HCT116 (cell line): ENCODE data around the gene DKK2. TPM values are rescaled to one million over a fixed set of nuclear protein-coding genes. Genes with fewer than 3 reads are reported as not detected.

ENCODE experiments used
- ATAC-seq: fragments of 200-7000 bp; cut with Tn5 transposase; 2 replicates; pipeline ENCODE4 v1.9.1; 2020; ENCODE audit warnings: mild to moderate bottlenecking, moderate library complexity
- BruUV-seq: library from RNA; stranded (reverse); fragments of 400-500 nt; replicated peaks from 2 replicates; lab custom pipeline; 2021; lab: Mats Ljungman, UMichigan
- CTCF ChIA-PET: fragments of 300-600 bp; sonication (Branson Sonifier 250); formaldehyde crosslinking; loops from one replicate; lab custom pipeline; 2021; ENCODE audit warnings: antibody characterized with exemption; lab: Charles Lee
- POLR2A ChIA-PET: fragments of 300-600, 350-600 bp; sonication (Branson Sonifier 250); formaldehyde crosslinking; loops from one replicate; lab custom pipeline; 2021; ENCODE audit warnings: antibody characterized with exemption; lab: Charles Lee
- RAD21 ChIA-PET, 2 experiments: fragments of 300-600 bp; sonication (Branson Sonifier 250); formaldehyde crosslinking; loops; one replicate each; lab custom pipeline; 2023; ENCODE audit warnings: low total read pairs in 2 of 2; ENCODE audit not compliant: uncharacterized antibody in 2 of 2, unreplicated experiment in 2 of 2, low non-redundant PET in 1 of 2; lab: Charles Lee
- DNase-seq: peaks from one replicate; pipeline ENCODE4 v3.0.0-alpha.2; 2010; ENCODE audit warnings: low read depth, low spot score
- H2AFZ ChIP-seq: fragments of 200-600 bp; shearing (Covaris generic), sonication (generic); 2 replicates; pipeline ENCODE4 v1.6.1; 2017; ENCODE audit warnings: low read depth, mixed run types, mixed read lengths, antibody characterized with exemption, low read length; ENCODE audit not compliant: poor library complexity, severe bottlenecking
- H3K27ac ChIP-seq: 2 replicates; pipeline ENCODE4 v1.5.1; 2012; ENCODE audit warnings: low read depth, low read length
- H3K27me3 ChIP-seq: fragments of 200-600 bp; sonication (generic); 2 replicates; pipeline ENCODE4 v1.6.1; 2016; ENCODE audit warnings: mixed run types, low read length, mixed read lengths; ENCODE audit not compliant: insufficient read depth
- H3K36me3 ChIP-seq, 2 experiments: fragments of 200-500 bp in 1 of 2; fragments of 200-600 bp in 1 of 2; sonication (Bioruptor generic) in 1 of 2; sonication (generic) in 1 of 2; 2 replicates each; pipeline versions ENCODE4 v1.5.1 to v1.6.1; 2014 to 2016; ENCODE audit warnings: low read length in 2 of 2, inconsistent platforms in 1 of 2, mixed read lengths in 1 of 2, mixed run types in 1 of 2; ENCODE audit not compliant: insufficient read depth in 2 of 2, control insufficient read depth in 1 of 2
- H3K4me1 ChIP-seq, 2 experiments: fragments of 200-600 bp in 1 of 2; sonication (generic) in 1 of 2; 2 replicates each; pipeline versions ENCODE4 v1.5.1 to v1.6.1; 2012 to 2017; ENCODE audit warnings: low read length in 2 of 2, inconsistent platforms in 1 of 2, mild to moderate bottlenecking in 1 of 2, mixed read lengths in 1 of 2, mixed run types in 1 of 2, moderate library complexity in 1 of 2; ENCODE audit not compliant: insufficient read depth in 2 of 2, control insufficient read depth in 1 of 2
- H3K4me2 ChIP-seq: fragments of 200-600 bp; sonication (generic); 2 replicates; pipeline ENCODE4 v1.6.1; 2017; ENCODE audit warnings: mixed run types, low read length, mixed read lengths
- H3K4me3 ChIP-seq, 2 experiments: fragments of 200-600 bp in 1 of 2; sonication (generic) in 1 of 2; replicated peaks in 1 of 2; 2 replicates each; pipeline ENCODE4 v1.5.1; 2011 to 2016; ENCODE audit warnings: low read length in 2 of 2, control low read depth in 1 of 2, low read depth in 1 of 2, mild to moderate bottlenecking in 1 of 2, mixed read lengths in 1 of 2, mixed run types in 1 of 2
- H3K79me2 ChIP-seq: fragments of 200-600 bp; sonication (generic); 2 replicates; pipeline ENCODE4 v1.6.1; 2017; ENCODE audit warnings: mild to moderate bottlenecking, mixed run types, low read length, moderate library complexity, mixed read lengths; ENCODE audit not compliant: insufficient read depth
- H3K9ac ChIP-seq: fragments of 200-600 bp; sonication (generic); 2 replicates; pipeline ENCODE4 v1.6.1; 2016; ENCODE audit warnings: low read length, mixed read lengths
- H3K9me2 ChIP-seq: fragments of 200-600 bp; sonication (generic), shearing (Covaris generic); 2 replicates; pipeline ENCODE4 v1.6.1; 2017; ENCODE audit warnings: mixed run types, mild to moderate bottlenecking, moderate library complexity; ENCODE audit not compliant: insufficient read depth
- H3K9me3 ChIP-seq, 2 experiments: fragments of 200-500 bp in 1 of 2; fragments of 200-600 bp in 1 of 2; sonication (Bioruptor generic) in 1 of 2; sonication (generic) in 1 of 2; 2 replicates each; pipeline ENCODE4 v1.6.1; 2014 to 2017; ENCODE audit warnings: low read length in 2 of 2, mixed read lengths in 2 of 2, inconsistent platforms in 1 of 2, low read depth in 1 of 2, mild to moderate bottlenecking in 1 of 2, mixed run types in 1 of 2, moderate library complexity in 1 of 2; ENCODE audit not compliant: control insufficient read depth in 1 of 2, insufficient read depth in 1 of 2
- H4K20me1 ChIP-seq: fragments of 200-600 bp; sonication (generic), shearing (Covaris generic); 2 replicates; pipeline ENCODE4 v1.6.1; 2017; ENCODE audit warnings: mixed run types, mild to moderate bottlenecking, moderate library complexity; ENCODE audit not compliant: insufficient read depth
- CBX3 ChIP-seq: IDR thresholded peaks from 2 replicates; pipeline ENCODE4 v1.6.1; 2012; ENCODE audit warnings: low read depth
- EGR1 ChIP-seq: IDR thresholded peaks from 2 replicates; pipeline ENCODE4 v1.6.1; 2012; ENCODE audit warnings: low read depth
- EZH2 ChIP-seq: fragments of 200-600 bp; sonication (generic); IDR thresholded peaks from 2 replicates; pipeline ENCODE4 v1.6.1; 2017; ENCODE audit warnings: antibody characterized with exemption, mixed run types
- EZH2phosphoT487 ChIP-seq: fragments of 200-600 bp; IDR thresholded peaks from 2 replicates; pipeline ENCODE4 v1.6.1; 2018; ENCODE audit warnings: antibody characterized with exemption, borderline replicate concordance
- FOSL1 ChIP-seq: IDR thresholded peaks from 2 replicates; pipeline ENCODE4 v1.6.1; 2012; ENCODE audit warnings: low read depth
- SIN3A ChIP-seq: IDR thresholded peaks from 2 replicates; pipeline ENCODE4 v1.6.1; 2012; ENCODE audit warnings: low read depth
- SP1 ChIP-seq: IDR thresholded peaks from 2 replicates; pipeline ENCODE4 v1.6.1; 2012; ENCODE audit warnings: low read depth
- TCF7L2 ChIP-seq: IDR thresholded peaks from 2 replicates; pipeline ENCODE4 v1.7.0; 2011; ENCODE audit warnings: borderline replicate concordance, inconsistent platforms; ENCODE audit not compliant: insufficient read depth, insufficient read length; ENCODE audit errors: extremely low read depth
- ZNF274 ChIP-seq: fragments of 200-500 bp; sonication (Bioruptor generic); IDR thresholded peaks from 2 replicates; pipeline ENCODE4 v1.6.1; 2014; ENCODE audit warnings: mild to moderate bottlenecking, low read depth, low read length, inconsistent platforms
- intact Hi-C: fragments of 100-400 bp; cut with micrococcal nuclease; formaldehyde crosslinking; loops from 2 replicates; pipeline ENCODE4 v1.10.0; 2022
- total RNA-seq: library from RNA; stranded (reverse); gene quantifications from one replicate; pipeline ENCODE4 v1.2.1, GENCODE V29; 2021; ENCODE audit not compliant: unreplicated experiment
- TF ChIP-seq, protein P1 (sequence below): IDR thresholded peaks from 2 replicates; pipeline ENCODE4 v1.6.1; 2012; ENCODE audit warnings: low read depth
- TF ChIP-seq, protein P2 (sequence below): IDR thresholded peaks from 2 replicates; pipeline ENCODE4 v1.6.1; 2012

Gene DKK2
- total RNA-seq, 1 experiment from 2014 or later: not detected

DNA sequence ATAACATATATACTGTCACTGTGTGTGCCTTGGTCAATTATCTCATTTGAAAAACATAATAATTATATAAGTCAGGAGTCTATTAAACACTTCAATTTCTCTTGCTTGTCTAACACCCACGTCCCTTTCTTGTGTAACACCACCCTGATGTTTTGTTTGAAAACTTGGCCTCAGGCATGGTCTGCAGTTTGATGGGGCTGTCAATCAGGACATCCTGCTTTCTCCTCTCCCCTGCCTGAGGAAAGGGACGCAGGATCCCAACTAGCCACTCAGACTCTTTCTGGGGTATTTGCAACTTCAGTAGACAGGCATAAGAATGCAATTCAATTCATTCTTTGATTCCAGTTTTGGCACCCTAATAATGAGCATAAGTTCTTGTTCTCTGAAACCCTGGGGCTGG is 48.8 kb downstream of the DKK2 start:
- H3K4me2 ChIP-seq: no peak overlapping the region
- TF ChIP-seq EZH2phosphoT487 (no peak), EZH2 (no peak), EGR1 (no peak), SP1 (no peak), FOSL1 (no peak), CBX3 (no peak), ZNF274 (no peak), SIN3A (no peak), TCF7L2 (no peak)
- TF ChIP-seq, protein P1, sequence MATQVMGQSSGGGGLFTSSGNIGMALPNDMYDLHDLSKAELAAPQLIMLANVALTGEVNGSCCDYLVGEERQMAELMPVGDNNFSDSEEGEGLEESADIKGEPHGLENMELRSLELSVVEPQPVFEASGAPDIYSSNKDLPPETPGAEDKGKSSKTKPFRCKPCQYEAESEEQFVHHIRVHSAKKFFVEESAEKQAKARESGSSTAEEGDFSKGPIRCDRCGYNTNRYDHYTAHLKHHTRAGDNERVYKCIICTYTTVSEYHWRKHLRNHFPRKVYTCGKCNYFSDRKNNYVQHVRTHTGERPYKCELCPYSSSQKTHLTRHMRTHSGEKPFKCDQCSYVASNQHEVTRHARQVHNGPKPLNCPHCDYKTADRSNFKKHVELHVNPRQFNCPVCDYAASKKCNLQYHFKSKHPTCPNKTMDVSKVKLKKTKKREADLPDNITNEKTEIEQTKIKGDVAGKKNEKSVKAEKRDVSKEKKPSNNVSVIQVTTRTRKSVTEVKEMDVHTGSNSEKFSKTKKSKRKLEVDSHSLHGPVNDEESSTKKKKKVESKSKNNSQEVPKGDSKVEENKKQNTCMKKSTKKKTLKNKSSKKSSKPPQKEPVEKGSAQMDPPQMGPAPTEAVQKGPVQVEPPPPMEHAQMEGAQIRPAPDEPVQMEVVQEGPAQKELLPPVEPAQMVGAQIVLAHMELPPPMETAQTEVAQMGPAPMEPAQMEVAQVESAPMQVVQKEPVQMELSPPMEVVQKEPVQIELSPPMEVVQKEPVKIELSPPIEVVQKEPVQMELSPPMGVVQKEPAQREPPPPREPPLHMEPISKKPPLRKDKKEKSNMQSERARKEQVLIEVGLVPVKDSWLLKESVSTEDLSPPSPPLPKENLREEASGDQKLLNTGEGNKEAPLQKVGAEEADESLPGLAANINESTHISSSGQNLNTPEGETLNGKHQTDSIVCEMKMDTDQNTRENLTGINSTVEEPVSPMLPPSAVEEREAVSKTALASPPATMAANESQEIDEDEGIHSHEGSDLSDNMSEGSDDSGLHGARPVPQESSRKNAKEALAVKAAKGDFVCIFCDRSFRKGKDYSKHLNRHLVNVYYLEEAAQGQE: no peak
- TF ChIP-seq, protein P2, sequence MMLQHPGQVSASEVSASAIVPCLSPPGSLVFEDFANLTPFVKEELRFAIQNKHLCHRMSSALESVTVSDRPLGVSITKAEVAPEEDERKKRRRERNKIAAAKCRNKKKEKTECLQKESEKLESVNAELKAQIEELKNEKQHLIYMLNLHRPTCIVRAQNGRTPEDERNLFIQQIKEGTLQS: no peak
- CTCF ChIA-PET: no interaction called here
- no peak overlapping the region for H2AFZ ChIP-seq
- intact Hi-C loops: no loop called here
- no peaks in the 10 kb centered on the region for H3K36me3 ChIP-seq
- RAD21 ChIA-PET: no interaction called here
- no peaks in the 10 kb centered on the region for H3K79me2 ChIP-seq
- no peaks in the 10 kb centered on the region for H3K4me1 ChIP-seq
- H4K20me1 ChIP-seq: no peaks in the 10 kb centered on the region
- no peaks in the 10 kb centered on the region for H3K27me3 ChIP-seq
- DNase-seq (no peak), ATAC-seq (no peak)
- no peaks in the 10 kb centered on the region for H3K9me2 ChIP-seq
- H3K27ac ChIP-seq: no peak overlapping the region
- no peak overlapping the region for H3K9ac ChIP-seq
- no TSS peak for BruUV-seq
- no peak overlapping the region for H3K4me3 ChIP-seq
- POLR2A ChIA-PET: no interaction called here
- no peaks in the 10 kb centered on the region for H3K9me3 ChIP-seq
